CD4-positive, alpha-beta T cell treated with Interleukin-17A for 1 hour (primary cell): Measurements from ENCODE around the gene CDH20.

ENCODE experiments used
- DNase-seq: peaks from one replicate; pipeline ENCODE4 v3.0.0-alpha.2; 2020

The CDH20 gene

DNA sequence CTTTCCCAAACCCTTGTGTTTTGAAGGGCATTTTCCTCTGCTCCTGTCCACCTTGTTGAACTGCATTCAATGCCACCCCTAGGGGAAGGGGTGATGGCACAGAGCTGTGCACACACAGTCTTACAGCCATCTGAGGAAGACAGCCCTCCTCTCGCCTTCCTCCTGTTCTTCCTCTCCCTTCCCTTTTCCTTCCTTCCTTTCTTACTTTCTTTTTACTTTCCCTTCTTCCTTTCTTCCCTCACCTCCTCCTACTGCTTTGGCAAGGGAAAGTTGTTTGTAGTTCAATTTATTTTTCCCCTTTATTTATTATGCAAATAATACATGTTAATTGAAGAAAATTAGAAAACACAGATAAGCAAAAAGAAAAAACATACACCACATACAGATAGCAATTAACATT lies 99.4 kb downstream of the CDH20 start:
- no peak for DNase-seq

- DNase-seq: peak; percentile 2
These were observed 101.9 kb downstream of the CDH20 start for GRCh38 chr18:61435064-61435652.

- no peak for DNase-seq
These were observed 110.0 kb downstream of the CDH20 start for GRCh38 chr18:61443081-61443725.

DNA sequence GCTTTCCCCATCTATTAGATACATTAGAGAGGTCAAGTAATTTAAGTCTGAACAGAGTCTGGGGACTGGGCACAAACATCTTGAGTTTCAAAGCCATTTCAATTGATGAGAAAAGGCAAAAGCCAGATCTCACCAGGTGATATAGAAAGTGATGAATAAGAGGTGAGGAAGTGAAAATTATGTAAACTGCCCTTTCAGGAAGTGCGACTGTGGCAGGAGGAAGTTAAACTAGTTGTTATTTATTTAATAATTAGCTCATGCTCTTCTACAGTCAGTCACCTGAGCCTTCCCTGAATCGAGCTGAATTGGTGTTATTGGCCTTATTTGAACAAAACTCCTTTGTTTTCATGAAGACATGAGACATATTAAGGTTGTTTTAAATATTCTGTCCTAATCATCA lies 115.1 kb downstream of the CDH20 start:
- DNase-seq: no peak

GRCh38 chr18:61459896-61460648 lies 126.8 kb downstream of the CDH20 start:
- DNase-seq: no peak

GRCh38 chr18:61464551-61465142 lies 131.4 kb downstream of the CDH20 start:
- no peak for DNase-seq

GRCh38 chr18:61466736-61467135 lies 133.5 kb downstream of the CDH20 start:
- no peak for DNase-seq

DNA sequence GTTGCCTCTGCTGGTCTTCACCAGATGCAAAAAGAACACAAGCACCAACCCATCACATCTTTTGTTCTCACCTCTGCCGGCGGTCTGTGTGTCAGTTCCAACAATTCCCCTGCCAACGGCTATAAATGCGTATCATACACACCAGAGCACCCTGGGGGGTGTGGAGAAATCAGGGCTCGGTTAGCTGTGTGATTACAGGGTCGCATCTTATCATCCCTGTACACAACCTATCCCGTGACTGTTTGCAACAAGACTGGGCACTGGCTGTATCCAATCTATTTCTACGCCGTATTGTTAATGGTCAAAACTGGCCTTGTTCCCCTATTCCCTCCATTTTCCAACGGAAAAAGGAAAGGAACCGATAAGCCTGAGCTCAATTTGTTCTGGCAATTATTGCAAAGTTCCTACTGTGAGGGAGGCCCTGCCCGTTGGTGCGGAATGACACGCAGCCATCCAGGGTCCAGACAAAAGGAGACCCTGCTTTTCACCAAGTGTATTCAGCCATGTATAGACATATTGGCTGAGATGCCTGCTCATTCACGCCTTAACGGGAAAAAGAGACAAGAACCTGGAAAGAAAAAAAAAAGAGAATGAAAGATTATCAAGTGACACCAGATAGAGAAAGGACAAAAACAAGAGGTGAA lies 136.9 kb downstream of the CDH20 start:
- DNase-seq: no peak

DNA sequence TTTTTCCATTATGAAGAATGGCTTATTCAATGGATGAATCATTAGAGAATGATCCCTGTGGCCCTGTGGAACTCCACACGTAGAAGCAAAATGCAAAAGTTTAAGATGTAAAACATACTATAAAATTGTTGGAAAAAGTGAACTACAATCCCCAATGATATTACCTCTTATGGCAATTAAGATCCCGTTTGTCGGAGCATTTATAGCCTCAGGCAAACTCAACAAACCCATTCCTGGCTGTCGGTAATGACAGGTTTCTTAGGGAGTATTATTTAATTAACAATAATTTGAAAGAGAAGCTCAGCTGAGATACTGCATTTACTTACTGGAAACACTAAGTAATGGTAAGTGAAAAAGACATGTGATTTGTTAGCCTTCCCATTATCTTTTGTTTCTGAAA lies 138.3 kb downstream of the CDH20 start:
- no peak for DNase-seq

DNA sequence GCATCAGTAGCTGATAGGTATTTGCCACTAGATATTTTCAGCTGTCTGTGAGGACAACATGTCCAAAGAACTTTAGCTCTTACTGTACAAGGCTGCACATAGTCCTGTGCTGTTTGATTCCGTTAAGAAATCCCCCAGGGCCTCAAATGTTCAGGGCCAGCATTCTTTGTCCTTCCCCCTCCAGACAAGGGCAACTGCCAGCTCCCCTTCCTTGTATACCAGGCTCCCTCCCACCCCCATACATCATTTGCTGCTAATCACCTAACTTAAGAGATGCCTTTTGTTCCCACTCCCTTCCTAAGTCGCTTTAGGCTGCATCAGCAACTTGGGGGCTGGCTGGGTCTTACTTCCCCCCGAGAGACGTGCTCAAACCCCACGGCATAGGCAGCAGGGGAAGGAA lies 138.7 kb downstream of the CDH20 start:
- DNase-seq: no peak

DNA sequence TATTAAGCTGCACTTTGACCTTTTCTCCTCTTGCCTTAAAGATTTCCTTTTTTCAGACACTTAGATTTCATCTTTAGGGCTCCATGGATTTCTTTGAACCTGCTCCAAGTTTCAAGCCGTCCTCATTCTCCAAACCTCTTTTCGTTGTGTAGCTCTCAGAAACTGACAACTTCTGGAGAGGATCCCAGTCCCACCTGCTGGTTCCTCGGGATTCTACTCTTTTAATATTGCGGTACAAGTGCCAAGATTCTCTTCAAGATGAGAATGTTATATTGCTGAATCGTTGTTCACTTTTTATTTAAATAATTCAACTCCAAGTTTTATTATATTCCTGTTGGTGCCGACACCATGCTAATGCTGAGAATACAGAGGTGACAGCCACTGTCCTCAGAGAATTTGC lies 141.1 kb downstream of the CDH20 start:
- DNase-seq: no peak

DNA sequence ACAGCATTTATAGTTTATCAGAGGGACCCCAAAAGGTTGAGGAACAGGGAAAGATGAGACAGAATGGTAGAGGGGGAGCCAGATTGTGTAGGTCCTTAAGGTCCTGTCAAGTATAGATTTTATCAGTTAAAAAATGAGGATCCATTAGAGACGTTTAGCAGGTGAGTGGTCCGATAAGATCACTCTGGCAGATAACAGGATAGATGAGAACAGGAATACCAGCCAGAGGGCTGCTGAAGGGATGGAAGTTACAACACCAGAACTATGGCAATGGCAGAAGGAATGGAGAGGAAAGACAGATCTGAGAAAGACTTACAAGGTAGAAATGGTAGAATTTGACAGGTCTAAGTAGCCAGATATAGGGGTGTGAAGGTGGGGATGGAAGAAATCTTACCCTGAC lies 141.7 kb downstream of the CDH20 start:
- DNase-seq: no peak

GRCh38 chr18:61475931-61476330 lies 142.7 kb downstream of the CDH20 start:
- DNase-seq: no peak

- no peak for DNase-seq
These were observed 156.1 kb downstream of the CDH20 start for GRCh38 chr18:61489334-61489733.

GRCh38 chr18:61496374-61496773 lies 163.1 kb downstream of the CDH20 start:
- no peak for DNase-seq

GRCh38 chr18:61497422-61497821 lies 164.2 kb downstream of the CDH20 start:
- no peak for DNase-seq

DNA sequence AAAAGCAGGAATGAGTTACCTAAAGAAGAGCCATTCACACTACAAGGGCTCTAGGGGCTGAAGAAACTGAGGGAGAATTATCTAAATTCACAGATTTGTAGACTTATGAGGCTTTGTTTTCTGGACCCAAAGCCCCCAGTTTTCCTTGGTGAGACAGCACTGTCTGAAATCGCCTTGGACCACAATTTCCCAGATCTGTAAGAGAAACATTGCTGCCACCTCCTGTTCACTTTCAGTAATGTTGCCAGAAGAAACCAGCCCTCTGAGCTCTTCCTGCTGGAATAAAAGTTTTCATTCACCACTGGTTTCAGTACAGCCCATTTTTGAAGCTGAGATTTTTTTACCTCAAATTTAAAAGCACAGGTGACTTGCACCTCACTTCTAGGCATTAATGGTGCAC lies 169.2 kb downstream of the CDH20 start:
- no peak for DNase-seq

DNA sequence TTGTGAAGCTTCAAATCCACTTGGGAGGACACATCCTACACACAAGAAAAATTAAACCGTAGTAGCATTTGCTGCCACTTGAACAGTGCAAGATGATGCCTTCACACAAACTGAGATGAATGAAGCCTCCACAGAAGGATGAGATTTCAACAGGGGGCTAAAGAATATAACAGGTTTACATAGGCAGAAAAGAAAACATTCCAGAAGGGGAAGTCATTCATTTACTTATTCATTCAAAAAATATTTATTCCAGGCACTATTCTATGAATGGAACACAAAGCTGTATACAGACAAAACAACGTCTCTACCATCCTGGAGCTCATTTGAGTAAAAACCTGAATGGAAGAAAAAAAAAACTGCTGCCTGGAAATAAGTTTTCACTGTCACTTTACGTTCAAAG lies 170.5 kb downstream of the CDH20 start:
- no peak for DNase-seq

DNA sequence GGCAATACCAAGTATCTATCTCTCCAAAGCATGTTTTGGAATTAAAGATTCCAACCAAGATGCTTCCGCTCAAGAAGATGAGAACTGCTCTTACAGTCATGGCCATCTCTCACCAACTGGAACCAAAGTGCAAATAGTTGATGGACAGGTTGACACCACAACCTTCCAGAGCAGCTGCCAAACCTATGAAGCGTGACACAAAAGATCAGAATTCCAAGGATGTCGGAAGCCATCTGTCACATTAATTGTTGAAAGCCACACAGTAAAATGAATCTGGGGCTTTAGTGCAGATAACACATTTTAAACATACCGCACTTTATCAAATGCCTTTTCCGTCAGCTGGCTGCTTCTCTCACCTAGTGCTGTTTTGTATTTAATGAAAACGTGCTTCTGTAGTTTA lies 195.7 kb downstream of the CDH20 start:
- no peak for DNase-seq

DNA sequence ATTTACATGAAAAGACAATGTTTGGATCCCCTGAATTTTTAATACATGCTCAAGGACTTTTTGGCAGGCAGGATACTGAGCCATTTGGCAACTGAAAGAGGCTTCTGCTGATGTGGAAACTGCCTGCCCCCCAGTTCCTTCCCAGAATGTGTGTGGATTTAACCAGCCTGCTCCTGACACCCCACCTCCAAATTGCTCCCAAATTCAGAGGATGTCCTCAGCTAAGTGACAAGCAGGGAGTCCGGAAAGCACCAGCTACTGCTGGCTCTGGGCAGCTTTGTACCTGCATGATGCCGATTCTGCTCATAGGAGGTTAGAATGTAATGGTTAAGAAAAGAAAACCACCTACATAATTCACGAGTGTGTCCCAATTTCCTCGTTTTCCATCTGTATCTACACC lies 197.5 kb downstream of the CDH20 start:
- DNase-seq: no peak

DNA sequence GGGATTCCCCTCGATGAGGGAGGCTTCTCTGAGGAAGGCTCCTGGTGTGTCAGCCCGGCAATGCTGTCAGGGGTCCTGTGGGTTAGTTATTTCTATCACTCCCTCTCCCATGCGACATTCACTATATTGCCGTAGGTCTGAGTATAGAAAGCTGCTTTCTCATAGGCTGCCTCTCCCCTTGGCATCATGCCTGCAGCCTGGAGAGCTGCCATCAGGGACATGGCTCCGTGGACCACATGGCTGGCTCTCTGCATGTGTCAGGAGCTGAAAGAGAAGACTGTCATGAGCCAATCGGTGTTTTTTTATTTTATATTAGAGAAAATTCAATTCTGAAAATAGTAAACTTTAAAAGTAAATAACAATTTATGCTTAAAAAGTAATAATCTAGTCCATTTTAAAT lies 198.0 kb downstream of the CDH20 start:
- no peak for DNase-seq

DNA sequence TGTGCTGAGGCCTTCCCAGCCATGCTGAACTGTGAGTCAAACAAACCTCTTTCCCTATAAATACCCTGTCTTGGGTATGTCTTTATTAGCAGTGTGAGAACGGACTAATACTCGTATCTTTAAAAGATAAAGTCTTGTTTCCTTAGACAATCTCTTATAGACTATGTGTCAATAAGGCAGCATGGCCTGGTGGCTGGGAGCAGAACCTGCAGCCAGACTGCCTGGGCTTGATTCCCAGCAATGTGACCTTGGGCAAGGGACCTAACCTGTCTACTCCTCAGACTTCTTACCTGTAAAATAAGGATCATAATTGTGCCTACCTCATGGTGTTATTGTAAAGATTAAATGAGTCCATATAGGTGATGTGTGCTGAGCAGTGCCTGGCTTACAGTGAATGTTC lies 198.7 kb downstream of the CDH20 start:
- DNase-seq: no peak

- no peak for DNase-seq
These were observed 202.2 kb downstream of the CDH20 start for GRCh38 chr18:61535401-61535800.

DNA sequence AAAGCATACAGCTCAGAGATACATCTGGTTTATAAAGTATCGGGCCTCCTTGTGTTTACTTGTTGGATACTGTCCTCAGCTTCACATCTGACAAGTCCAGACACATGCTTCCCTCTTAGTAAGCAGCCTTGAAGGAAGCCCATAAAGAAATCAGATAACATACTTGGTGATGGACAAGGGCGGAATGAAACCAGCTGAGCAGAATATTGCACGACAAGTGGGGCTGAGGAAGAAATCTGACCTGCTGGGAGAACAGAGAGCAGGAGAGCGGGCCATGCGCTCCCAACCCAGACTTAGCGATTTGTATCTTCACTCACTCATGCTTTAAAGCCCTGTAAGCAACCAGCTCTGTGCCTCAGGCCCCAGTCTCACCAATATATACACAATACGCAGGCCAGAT lies 208.4 kb downstream of the CDH20 start:
- no peak for DNase-seq
